ENCODE data around the gene RFX3.

Gene RFX3

DNA sequence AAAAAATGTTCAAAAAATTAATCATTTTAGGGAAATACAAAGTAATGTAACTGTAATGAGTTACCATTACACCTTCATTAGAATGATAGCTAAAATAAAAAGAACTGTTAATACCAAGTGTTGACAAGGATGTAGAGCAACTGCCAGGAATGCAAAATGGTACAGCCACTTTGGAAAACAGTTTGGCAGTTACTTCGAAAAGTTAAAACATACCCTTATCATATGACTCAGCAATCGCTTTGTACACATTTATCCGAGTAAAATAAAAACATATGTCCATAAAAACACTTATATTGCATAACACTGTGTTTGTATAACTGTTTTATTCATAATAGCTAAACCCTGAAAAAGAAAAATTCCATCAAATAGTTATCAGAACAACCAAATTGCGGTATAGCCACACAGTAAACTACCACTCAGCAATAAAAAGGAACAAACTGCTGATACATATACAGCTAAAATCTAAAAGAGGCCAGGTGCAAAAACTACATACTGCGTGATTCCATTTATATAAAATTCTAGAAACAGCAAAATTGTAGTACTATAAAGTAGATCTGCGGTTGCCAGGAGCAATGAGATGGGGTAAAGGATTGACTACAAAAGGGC is 61.7 kb downstream of the RFX3 start:
- H3K36me3 ChIP-seq (ENCODE audit: control insufficient read depth in 2 of 2, insufficient read depth in 1 of 2, low read length in 2 of 2): no peaks in the 10 kb centered on the region
- TF ChIP-seq, protein P1, sequence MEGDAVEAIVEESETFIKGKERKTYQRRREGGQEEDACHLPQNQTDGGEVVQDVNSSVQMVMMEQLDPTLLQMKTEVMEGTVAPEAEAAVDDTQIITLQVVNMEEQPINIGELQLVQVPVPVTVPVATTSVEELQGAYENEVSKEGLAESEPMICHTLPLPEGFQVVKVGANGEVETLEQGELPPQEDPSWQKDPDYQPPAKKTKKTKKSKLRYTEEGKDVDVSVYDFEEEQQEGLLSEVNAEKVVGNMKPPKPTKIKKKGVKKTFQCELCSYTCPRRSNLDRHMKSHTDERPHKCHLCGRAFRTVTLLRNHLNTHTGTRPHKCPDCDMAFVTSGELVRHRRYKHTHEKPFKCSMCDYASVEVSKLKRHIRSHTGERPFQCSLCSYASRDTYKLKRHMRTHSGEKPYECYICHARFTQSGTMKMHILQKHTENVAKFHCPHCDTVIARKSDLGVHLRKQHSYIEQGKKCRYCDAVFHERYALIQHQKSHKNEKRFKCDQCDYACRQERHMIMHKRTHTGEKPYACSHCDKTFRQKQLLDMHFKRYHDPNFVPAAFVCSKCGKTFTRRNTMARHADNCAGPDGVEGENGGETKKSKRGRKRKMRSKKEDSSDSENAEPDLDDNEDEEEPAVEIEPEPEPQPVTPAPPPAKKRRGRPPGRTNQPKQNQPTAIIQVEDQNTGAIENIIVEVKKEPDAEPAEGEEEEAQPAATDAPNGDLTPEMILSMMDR (tag by site-specific recombination; IDR thresholded peaks at IDR 0.05): no peak
- no peak for TF ChIP-seq YY2 (tag by site-specific recombination; IDR thresholded peaks at IDR 0.05)
- TF ChIP-seq ZNF561 (tag by site-specific recombination; IDR thresholded peaks at IDR 0.05; ENCODE audit: borderline replicate concordance): no peak
- no peak for TF ChIP-seq ZSCAN23 (tag by site-specific recombination; IDR thresholded peaks at IDR 0.05)
- TF ChIP-seq ZNF221 (tag by site-specific recombination; IDR thresholded peaks at IDR 0.05; ENCODE audit: borderline replicate concordance): no peak
- no peak for TF ChIP-seq ZNF292 (tag by site-specific recombination; IDR thresholded peaks at IDR 0.05; ENCODE audit: borderline replicate concordance, low read depth)
- ChIA-PET CTCF (interaction anchor here (0.6 to 2.8 kb wide), 4 partner anchors 23 to 875 kb away, joined by 3 to 16 read pairs (median 4); no protein-coding TSS in a partner anchor), POLR2A (no interaction called here)
- H3K27ac ChIP-seq (ENCODE audit: extremely low read depth, low read depth, low read length): no peak overlapping the region
- no peaks in the 10 kb centered on the region for H3K9me3 ChIP-seq (ENCODE audit: control insufficient read depth, insufficient read depth, low read depth, low read length)
- no peaks in the 10 kb centered on the region for H3K4me1 ChIP-seq (ENCODE audit: control insufficient read depth, insufficient read depth, low read length)
- no peak overlapping the region for H3K4me3 ChIP-seq (ENCODE audit: low read depth, low read length)

DNA sequence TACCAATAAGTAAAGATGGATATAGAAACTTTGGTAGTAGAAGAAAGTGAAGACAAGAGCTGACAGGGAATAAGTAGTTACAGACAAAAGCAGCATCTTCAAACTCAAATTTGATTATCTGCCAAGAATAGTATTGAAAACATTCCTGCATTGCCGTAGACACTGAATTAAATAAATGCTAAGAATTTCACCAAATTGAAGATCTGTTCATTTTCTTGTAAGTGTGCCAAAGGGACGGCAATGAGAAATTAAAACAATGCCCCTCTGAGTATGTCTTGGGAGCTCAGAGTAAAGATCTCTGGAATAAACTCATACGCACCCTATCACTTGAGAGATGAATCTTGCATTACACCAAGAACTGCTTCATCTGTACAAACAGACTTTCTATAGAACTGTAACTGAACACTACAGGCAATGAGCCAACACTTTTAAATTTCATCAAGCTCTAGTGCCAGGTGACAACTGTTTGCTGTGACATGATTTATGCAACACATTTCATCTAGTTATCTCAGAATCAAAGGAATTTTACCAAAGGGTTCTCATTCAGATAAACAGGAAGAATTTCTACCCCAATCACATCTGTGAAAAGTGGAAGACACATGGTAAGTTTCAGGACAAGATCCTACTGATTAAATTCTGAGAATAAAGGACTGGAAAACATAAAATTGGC is 66.9 kb downstream of the RFX3 start:
- TF ChIP-seq ZBTB20 (tag by site-specific recombination; IDR thresholded peaks at IDR 0.05) (no peak), ZBTB48 (tag by site-specific recombination; IDR thresholded peaks at IDR 0.05) (no peak), ZNF394 (tag by site-specific recombination; IDR thresholded peaks at IDR 0.05; ENCODE audit: borderline replicate concordance) (no peak), ZNF792 (tag by site-specific recombination; IDR thresholded peaks at IDR 0.05) (no peak), ZNF529 (tag by site-specific recombination; IDR thresholded peaks at IDR 0.05; ENCODE audit: insufficient replicate concordance) (no peak), ZNF555 (tag by site-specific recombination; conservative IDR thresholded peaks at IDR 0.05) (no peak), ZNF132 (tag by site-specific recombination; IDR thresholded peaks at IDR 0.05; ENCODE audit: borderline replicate concordance) (no peak), ZNF596 (tag by site-specific recombination; IDR thresholded peaks at IDR 0.05) (no peak), ZNF776 (tag by site-specific recombination; IDR thresholded peaks at IDR 0.05; ENCODE audit: borderline replicate concordance) (no peak)
- TF ChIP-seq, protein P2, sequence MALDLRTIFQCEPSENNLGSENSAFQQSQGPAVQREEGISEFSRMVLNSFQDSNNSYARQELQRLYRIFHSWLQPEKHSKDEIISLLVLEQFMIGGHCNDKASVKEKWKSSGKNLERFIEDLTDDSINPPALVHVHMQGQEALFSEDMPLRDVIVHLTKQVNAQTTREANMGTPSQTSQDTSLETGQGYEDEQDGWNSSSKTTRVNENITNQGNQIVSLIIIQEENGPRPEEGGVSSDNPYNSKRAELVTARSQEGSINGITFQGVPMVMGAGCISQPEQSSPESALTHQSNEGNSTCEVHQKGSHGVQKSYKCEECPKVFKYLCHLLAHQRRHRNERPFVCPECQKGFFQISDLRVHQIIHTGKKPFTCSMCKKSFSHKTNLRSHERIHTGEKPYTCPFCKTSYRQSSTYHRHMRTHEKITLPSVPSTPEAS (tag by site-specific recombination; IDR thresholded peaks at IDR 0.05): no peak
- H3K36me3 ChIP-seq (ENCODE audit: control insufficient read depth in 2 of 2, insufficient read depth in 1 of 2, low read length in 2 of 2): no peaks in the 10 kb centered on the region
- H3K9me3 ChIP-seq (ENCODE audit: control insufficient read depth, insufficient read depth, low read depth, low read length): no peaks in the 10 kb centered on the region
- H3K27ac ChIP-seq (ENCODE audit: extremely low read depth, low read depth, low read length): no peak overlapping the region
- POLR2A ChIA-PET: interaction anchor here (1.0 kb wide), 1 partner anchor 68 kb away, joined by 3 read pairs; no protein-coding TSS in a partner anchor
- no peak overlapping the region for H3K4me3 ChIP-seq (ENCODE audit: low read depth, low read length)
- no peaks in the 10 kb centered on the region for H3K4me1 ChIP-seq (ENCODE audit: control insufficient read depth, insufficient read depth, low read length)
- CTCF ChIA-PET: interaction anchor here (0.7 to 6.6 kb wide), 5 partner anchors 8 to 18 kb away, joined by 3 to 27 read pairs (median 4); no protein-coding TSS in a partner anchor

DNA sequence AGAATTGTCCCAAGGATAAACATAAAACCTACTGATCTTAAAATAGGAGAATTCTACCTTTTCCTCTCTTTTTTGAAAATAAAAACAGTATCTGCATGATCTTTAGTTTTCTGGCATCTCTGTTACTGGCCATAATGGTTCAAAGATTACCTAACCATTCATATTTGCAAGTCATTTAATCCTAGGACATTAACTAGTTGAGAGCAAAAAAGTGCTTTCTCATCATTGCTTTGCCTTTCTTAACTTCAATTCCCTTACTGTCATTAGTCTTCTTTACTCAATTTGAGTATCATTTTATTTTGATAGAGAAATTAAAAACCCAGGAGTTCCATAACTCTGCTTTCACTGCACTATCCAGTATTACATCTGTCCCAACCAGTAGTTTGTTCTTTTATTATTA is 68.6 kb downstream of the RFX3 start:
- H3K4me1 ChIP-seq (ENCODE audit: control insufficient read depth, insufficient read depth, low read length): no peaks in the 10 kb centered on the region
- ChIA-PET POLR2A (no interaction called here), CTCF (interaction anchor here (0.7 to 6.6 kb wide), 2 partner anchors 16 to 47 kb away, joined by 4 to 27 read pairs; no protein-coding TSS in a partner anchor)
- H3K4me3 ChIP-seq (ENCODE audit: low read depth, low read length): no peak overlapping the region
- no peak overlapping the region for H3K27ac ChIP-seq (ENCODE audit: extremely low read depth, low read depth, low read length)
- H3K9me3 ChIP-seq (ENCODE audit: control insufficient read depth, insufficient read depth, low read depth, low read length): no peaks in the 10 kb centered on the region
- H3K36me3 ChIP-seq (ENCODE audit: control insufficient read depth in 2 of 2, insufficient read depth in 1 of 2, low read length in 2 of 2): no peaks in the 10 kb centered on the region
- TF ChIP-seq, protein P3, sequence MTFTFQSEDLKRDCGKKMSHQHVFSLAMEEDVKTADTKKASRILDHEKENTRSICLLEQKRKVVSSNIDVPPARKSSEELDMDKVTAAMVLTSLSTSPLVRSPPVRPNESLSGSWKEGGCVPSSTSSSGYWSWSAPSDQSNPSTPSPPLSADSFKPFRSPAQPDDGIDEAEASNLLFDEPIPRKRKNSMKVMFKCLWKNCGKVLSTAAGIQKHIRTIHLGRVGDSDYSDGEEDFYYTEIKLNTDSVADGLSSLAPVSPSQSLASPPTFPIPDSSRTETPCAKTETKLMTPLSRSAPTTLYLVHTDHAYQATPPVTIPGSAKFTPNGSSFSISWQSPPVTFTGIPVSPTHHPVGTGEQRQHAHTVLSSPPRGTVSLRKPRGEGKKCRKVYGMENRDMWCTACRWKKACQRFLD (tag by site-specific recombination; IDR thresholded peaks at IDR 0.05): no peak
- no peak for TF ChIP-seq ZNF785 (tag by site-specific recombination; IDR thresholded peaks at IDR 0.05)
- no peak for TF ChIP-seq ZNF157 (tag by site-specific recombination; IDR thresholded peaks at IDR 0.05)
- TF ChIP-seq ZNF623 (tag by site-specific recombination; IDR thresholded peaks at IDR 0.05): no peak
- TF ChIP-seq ZNF23 (tag by site-specific recombination; IDR thresholded peaks at IDR 0.05; ENCODE audit: borderline replicate concordance): no peak
- TF ChIP-seq ZNF433 (tag by site-specific recombination; IDR thresholded peaks at IDR 0.05; ENCODE audit: low read depth): no peak
- no peak for TF ChIP-seq ZSCAN30 (tag by site-specific recombination; IDR thresholded peaks at IDR 0.05)
- TF ChIP-seq ZBTB8A (tag by site-specific recombination; IDR thresholded peaks at IDR 0.05): no peak
- TF ChIP-seq ZSCAN16 (tag by site-specific recombination; IDR thresholded peaks at IDR 0.05): no peak
- TF ChIP-seq YY1 (tag by site-specific recombination; IDR thresholded peaks at IDR 0.05): no peak
- no peak for TF ChIP-seq ZNF214 (tag by site-specific recombination; IDR thresholded peaks at IDR 0.05; ENCODE audit: borderline replicate concordance)
